Measurements from ENCODE around the gene SSBP1.
A peak's percentile ranks its signal among the peaks of the same experiment; 100 is the strongest.
"Not testable (repeated sequence)": the region's sequence is repeated elsewhere in the genome, so short reads cannot be mapped to it uniquely, and the experiment has no call there.

The SSBP1 gene

GRCh38 chr7:141770083-141770583, 32.0 kb downstream of the SSBP1 start:
- not testable (repeated sequence) for DNase-seq (ENCODE audit: low read depth in 2 of 2)

GRCh38 chr7:141776374-141776773, 38.2 kb downstream of the SSBP1 start, which contains the start of gene TAS2R4:
TSS of gene TAS2R4 (plus strand) at chr7:141776674. CDS start at chr7:141778489, 1,815 bp downstream.
- DNase-seq (ENCODE audit: low read depth in 2 of 2): no peak

GRCh38 chr7:141785706-141786552, 47.8 kb downstream of the SSBP1 start:
- DNase-seq (ENCODE audit: low read depth in 2 of 2): peak in 1 of 2 donors; percentile 8

GRCh38 chr7:141788296-141788695, 50.1 kb downstream of the SSBP1 start:
- no peak for DNase-seq (ENCODE audit: low read depth in 2 of 2)

- DNase-seq (ENCODE audit: low read depth in 2 of 2): no peak
Observed at GRCh38 chr7:141789917-141790316, 51.8 kb downstream of the SSBP1 start, which contains the start of gene TAS2R5. TSS of gene TAS2R5 (plus strand) at chr7:141790217. CDS start at chr7:141790362, 145 bp downstream.

- no peak for DNase-seq (ENCODE audit: low read depth in 2 of 2)
Observed at GRCh38 chr7:141792526-141792925, 54.4 kb downstream of the SSBP1 start.
